ENCODE results near the gene GPR22.

- no peak for TF ChIP-seq CTCF (IDR thresholded peaks at IDR 0.05; ENCODE audit: borderline replicate concordance, extremely low read depth, low read length, poor library complexity, severe bottlenecking)
- TF ChIP-seq EZH2 (IDR thresholded peaks at IDR 0.05; ENCODE audit: borderline replicate concordance, low read depth, low read length, severe bottlenecking) = no peak
Measured at GRCh38 chr7:107471292-107472070, 1.6 kb downstream of the GPR22 start.
